Endodermal cell (in vitro differentiated cells): ENCODE results near the gene COL24A1. TPM values are rescaled to one million over a fixed set of nuclear protein-coding genes. Genes with fewer than 3 reads are reported as not detected.
A peak's percentile ranks its signal among the peaks of the same experiment; 100 is the strongest.

Experiments
- DNase-seq: peaks from one replicate; pipeline ENCODE4 v3.0.0-alpha.2; 2017
- H3K27ac ChIP-seq: 2 replicates; pipeline ENCODE4 v1.5.1; 2013; ENCODE audit warnings: mild to moderate bottlenecking, low read depth, low read length, moderate library complexity
- H3K27me3 ChIP-seq: 2 replicates; pipeline ENCODE4 v1.6.1; 2013; ENCODE audit warnings: mild to moderate bottlenecking, low read length, moderate library complexity; ENCODE audit not compliant: insufficient read depth, control insufficient read depth, poor library complexity, severe bottlenecking
- H3K36me3 ChIP-seq: 2 replicates; pipeline ENCODE4 v1.7.0; 2013; ENCODE audit warnings: mild to moderate bottlenecking, low read length, moderate library complexity; ENCODE audit not compliant: control insufficient read depth, insufficient read depth
- H3K4me1 ChIP-seq: one replicate; pipeline ENCODE4 v1.7.0; 2013; ENCODE audit warnings: low read length; ENCODE audit not compliant: control insufficient read depth, insufficient read depth
- H3K4me3 ChIP-seq: 2 replicates; pipeline ENCODE4 v1.5.1; 2013; ENCODE audit warnings: mild to moderate bottlenecking, low read length, moderate library complexity
- H3K9ac ChIP-seq: 2 replicates; pipeline ENCODE4 v1.6.1; 2013; ENCODE audit warnings: mild to moderate bottlenecking, low read length, moderate library complexity; ENCODE audit not compliant: poor library complexity, severe bottlenecking; ENCODE audit errors: extremely low read depth
- H3K9me3 ChIP-seq: 2 replicates; pipeline ENCODE4 v1.6.1; 2013; ENCODE audit warnings: mild to moderate bottlenecking, low read length, moderate library complexity; ENCODE audit not compliant: control insufficient read depth
- H3K27ac Mint-ChIP-seq: 2 replicates; pipeline ENCODE4 v1.8.0; 2020; ENCODE audit warnings: mixed read lengths
- H3K27me3 Mint-ChIP-seq: 2 replicates; pipeline ENCODE4 v1.8.0; 2021; ENCODE audit warnings: mild to moderate bottlenecking, mixed read lengths; ENCODE audit not compliant: insufficient read depth
- H3K36me3 Mint-ChIP-seq: 2 replicates; pipeline ENCODE4 v1.8.0; 2020; ENCODE audit warnings: low read depth, mixed read lengths
- H3K4me1 Mint-ChIP-seq: 2 replicates; pipeline ENCODE4 v1.8.0; 2020; ENCODE audit warnings: mixed read lengths
- H3K4me3 Mint-ChIP-seq: 2 replicates; pipeline ENCODE4 v1.8.0; 2020; ENCODE audit warnings: mild to moderate bottlenecking, moderate library complexity, mixed read lengths
- H3K9me3 Mint-ChIP-seq: 2 replicates; pipeline ENCODE4 v1.8.0; 2020; ENCODE audit warnings: mild to moderate bottlenecking, mixed read lengths
- WGBS, 2 experiments: methylation state at CpG; one replicate each; pipeline versions ENCODE4 v1.1.5 to v1.1.7; 2013; ENCODE audit warnings: missing lambda C conversion rate in 2 of 2, mixed read lengths in 1 of 2; ENCODE audit not compliant: insufficient coverage in 1 of 2, insufficient read length in 1 of 2; 5-methylcytosine and 5-hydroxymethylcytosine counted together
- long read RNA-seq, 4 experiments: library from polyadenylated mRNA in 2 of 4; library from RNA in 1 of 4; library from capped mRNA in 1 of 4; stranded (forward) in 3 of 4; unstranded in 1 of 4; transcript quantifications; one replicate each; pipeline ENCODE4 v2.0.0, GENCODE V29; 2020 to 2021; ENCODE audit warnings: inconsistent platforms in 1 of 4
- polyA plus RNA-seq, 2 experiments: library from polyadenylated mRNA; stranded (reverse); fragments of 50-300 nt; gene quantifications; one replicate each; pipeline ENCODE4 v1.2.3, GENCODE V29; 2013
- total RNA-seq, 2 donors: library from RNA; stranded (reverse); fragmentation: NEBNext Ultra II Directional in 1 of 2; extraction: Animal tissue kit (Norgen Biotek cat#: 25700) in 1 of 2; gene quantifications; 2 replicates in 1 of 2; 3 replicates in 1 of 2; pipeline ENCODE4 v1.2.1, GENCODE V29; 2021
- TF ChIP-seq, protein P1 (sequence below): fragments of 200-600 bp; sonication (generic); conservative IDR thresholded peaks from 2 replicates; pipeline ENCODE4 v1.5.0; 2021; ENCODE audit warnings: antibody characterized with exemption, mild to moderate bottlenecking

Gene COL24A1
- total RNA-seq: under 1 TPM; 0.84 to 0.95 TPM
- 1.4 TPM for polyA plus RNA-seq (2013, experiment 1 of 2)
- 1.0 TPM for polyA plus RNA-seq (2013, experiment 2 of 2)
- long read RNA-seq, experiment 1: 0 reads
- long read RNA-seq, experiment 2, partial matches to known transcripts: 1 of 1 reads
- long read RNA-seq, experiment 2, other reads (novel, unspliced or antisense): 0 of 1 reads
- long read RNA-seq, experiment 3: 0 reads
- long read RNA-seq, experiment 4: 0 reads

GRCh38 chr1:86156566-86157455, at the start of gene COL24A1:
Gene COL24A1, minus strand, starts transcription at chr1:86156772. Its CDS starts 376 bp downstream, at chr1:86156396.
- Histone ChIP-seq H3K27me3 (peaks cover 67% of the 10 kb centered on the region), H3K27ac (no peak within 1 kb of the TSS), H3K9ac (no peak within 1 kb of the TSS), H3K4me1 (no peaks in the 10 kb centered on the region), H3K36me3 (no peaks in the 10 kb centered on the region), H3K9me3 (no peaks in the 10 kb centered on the region), H3K4me3 (peak within 1 kb of the TSS; percentile 80)
- H3K4me3 Mint-ChIP-seq: peak within 1 kb of the TSS; percentile 61
- peaks cover 18% of the 10 kb centered on the region for H3K4me1 Mint-ChIP-seq
- H3K9me3 Mint-ChIP-seq: peaks cover 3% of the 10 kb centered on the region
- WGBS, 2 experiments: 5 to 8% methylated on average over 17 to 52 of the region's 52 CpGs
- no peak within 1 kb of the TSS for H3K27ac Mint-ChIP-seq
- peak; percentile 92 for DNase-seq
- H3K36me3 Mint-ChIP-seq: no peaks in the 10 kb centered on the region
- peaks cover 81% of the 10 kb centered on the region for H3K27me3 Mint-ChIP-seq
- TF ChIP-seq, protein P1, sequence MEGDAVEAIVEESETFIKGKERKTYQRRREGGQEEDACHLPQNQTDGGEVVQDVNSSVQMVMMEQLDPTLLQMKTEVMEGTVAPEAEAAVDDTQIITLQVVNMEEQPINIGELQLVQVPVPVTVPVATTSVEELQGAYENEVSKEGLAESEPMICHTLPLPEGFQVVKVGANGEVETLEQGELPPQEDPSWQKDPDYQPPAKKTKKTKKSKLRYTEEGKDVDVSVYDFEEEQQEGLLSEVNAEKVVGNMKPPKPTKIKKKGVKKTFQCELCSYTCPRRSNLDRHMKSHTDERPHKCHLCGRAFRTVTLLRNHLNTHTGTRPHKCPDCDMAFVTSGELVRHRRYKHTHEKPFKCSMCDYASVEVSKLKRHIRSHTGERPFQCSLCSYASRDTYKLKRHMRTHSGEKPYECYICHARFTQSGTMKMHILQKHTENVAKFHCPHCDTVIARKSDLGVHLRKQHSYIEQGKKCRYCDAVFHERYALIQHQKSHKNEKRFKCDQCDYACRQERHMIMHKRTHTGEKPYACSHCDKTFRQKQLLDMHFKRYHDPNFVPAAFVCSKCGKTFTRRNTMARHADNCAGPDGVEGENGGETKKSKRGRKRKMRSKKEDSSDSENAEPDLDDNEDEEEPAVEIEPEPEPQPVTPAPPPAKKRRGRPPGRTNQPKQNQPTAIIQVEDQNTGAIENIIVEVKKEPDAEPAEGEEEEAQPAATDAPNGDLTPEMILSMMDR: no peak

DNA sequence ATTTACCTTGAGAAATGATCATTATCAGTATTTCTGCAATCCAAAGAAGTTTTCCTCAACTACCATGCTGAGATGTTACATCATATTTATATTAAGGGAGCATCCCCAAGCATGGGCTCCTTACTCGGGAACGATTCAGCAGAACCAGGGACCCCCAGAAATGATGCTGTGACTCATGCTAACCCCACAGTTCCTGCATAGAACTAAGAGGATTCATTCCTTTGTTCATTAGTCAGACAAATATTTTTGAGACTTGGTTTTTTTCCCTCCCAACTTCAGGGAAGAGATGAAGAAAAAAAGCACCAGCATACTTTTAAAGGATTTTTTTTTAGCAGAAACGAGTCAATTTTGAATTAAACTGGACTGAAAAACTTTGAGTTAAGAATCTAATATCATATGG, 49.2 kb upstream of the COL24A1 start:
- H3K9me3 ChIP-seq: no peaks in the 10 kb centered on the region
- Mint-ChIP-seq H3K27ac (no peak overlapping the region), H3K4me1 (peaks cover 4% of the 10 kb centered on the region), H3K27me3 (no peaks in the 10 kb centered on the region), H3K36me3 (no peaks in the 10 kb centered on the region), H3K4me3 (no peak overlapping the region), H3K9me3 (no peaks in the 10 kb centered on the region)
- H3K9ac ChIP-seq: no peak overlapping the region
- WGBS, 2 experiments: 83 to 96% methylated on average over 3 of the region's 3 CpGs
- H3K36me3 ChIP-seq: no peaks in the 10 kb centered on the region
- H3K27me3 ChIP-seq: no peaks in the 10 kb centered on the region
- H3K4me3 ChIP-seq: no peak overlapping the region
- no peak overlapping the region for H3K27ac ChIP-seq
- H3K4me1 ChIP-seq: peaks cover 2% of the 10 kb centered on the region
- DNase-seq: no peak
- TF ChIP-seq, protein P1: no peak

- Mint-ChIP-seq H3K4me3 (no peak overlapping the region), H3K27ac (no peak overlapping the region), H3K9me3 (no peaks in the 10 kb centered on the region), H3K4me1 (peaks cover 4% of the 10 kb centered on the region), H3K36me3 (no peaks in the 10 kb centered on the region), H3K27me3 (no peaks in the 10 kb centered on the region)
- TF ChIP-seq, protein P1: no peak
- no peak overlapping the region for H3K9ac ChIP-seq
- 92 to 100% methylated on average over 3 to 4 of the region's 4 CpGs for WGBS, 2 experiments
- peaks cover 2% of the 10 kb centered on the region for H3K4me1 ChIP-seq
- H3K27ac ChIP-seq: no peak overlapping the region
- no peaks in the 10 kb centered on the region for H3K9me3 ChIP-seq
- no peak overlapping the region for H3K4me3 ChIP-seq
- H3K27me3 ChIP-seq: no peaks in the 10 kb centered on the region
- DNase-seq: no peak
- no peaks in the 10 kb centered on the region for H3K36me3 ChIP-seq
These were observed 46.2 kb upstream of the COL24A1 start for GRCh38 chr1:86202552-86203340.
